BLaER1 treated with 17β-estradiol and CSF1 and Interleukin-3, amounts not matched to agents 10 nM and 100 nM (cell line): Measurements from ENCODE around the gene ABHD14A.

ENCODE experiments used
- H3K27ac ChIP-seq, 11 experiments: shearing (Covaris generic); formaldehyde crosslinking; 2 replicates each; pipeline ENCODE4 v1.8.1; 2022
- H3K27me3 ChIP-seq, 11 experiments: shearing (Covaris generic); formaldehyde crosslinking; 2 replicates each; pipeline ENCODE4 v1.8.1; 2022
- H3K36me3 ChIP-seq, 11 experiments: shearing (Covaris generic); formaldehyde crosslinking; 2 replicates each; pipeline ENCODE4 v1.8.1; 2022
- H3K4me1 ChIP-seq, 10 experiments: shearing (Covaris generic); formaldehyde crosslinking; 2 replicates each; pipeline ENCODE4 v1.8.1; 2022
- H3K4me2 ChIP-seq, 11 experiments: shearing (Covaris generic); formaldehyde crosslinking; 2 replicates each; pipeline ENCODE4 v1.8.1; 2022
- H3K4me3 ChIP-seq, 10 experiments: shearing (Covaris generic); formaldehyde crosslinking; 2 replicates each; pipeline ENCODE4 v1.8.1; 2022
- H3K9ac ChIP-seq, 11 experiments: shearing (Covaris generic); formaldehyde crosslinking; 2 replicates each; pipeline ENCODE4 v1.8.1; 2022
- H3K9me3 ChIP-seq, 11 experiments: shearing (Covaris generic); formaldehyde crosslinking; replicated peaks in 1 of 11; 2 replicates each; pipeline ENCODE4 v1.8.1; 2022
- H4K20me1 ChIP-seq, 11 experiments: shearing (Covaris generic); formaldehyde crosslinking; 2 replicates each; pipeline ENCODE4 v1.8.1; 2022
- Cebpa-rat ChIP-seq, 11 experiments: shearing (Covaris generic); IDR thresholded peaks; 2 replicates each; pipeline ENCODE4 v1.8.1; 2022

The ABHD14A gene

GRCh38 chr3:51932471-51933370 is 42.1 kb upstream of the ABHD14A start:
- Histone ChIP-seq H3K9ac (no peak overlapping the region), H3K4me2 (no peak overlapping the region), H3K4me1 (peaks cover 0 to 11% (median 6%) of the 10 kb centered on the region in 10 experiments; a peak in 7 of 20 replicates), H4K20me1 (peaks cover 0 to 87% (median 41%) of the 10 kb centered on the region in 11 experiments; a peak in 15 of 22 replicates), H3K4me3 (no peak overlapping the region), H3K9me3 (no peaks in the 10 kb centered on the region), H3K27ac (no peak overlapping the region), H3K27me3 (no peaks in the 10 kb centered on the region), H3K36me3 (peaks cover 58 to 81% (median 65%) of the 10 kb centered on the region in 11 experiments)
- no peak for TF ChIP-seq Cebpa-rat (IDR thresholded peaks at IDR 0.05)

GRCh38 chr3:51933471-51934138 is 41.3 kb upstream of the ABHD14A start:
- Histone ChIP-seq H3K4me3 (no peak overlapping the region), H3K4me1 (peaks cover 0 to 17% (median 9%) of the 10 kb centered on the region in 10 experiments; a peak in 14 of 20 replicates), H3K27ac (no peak overlapping the region), H3K36me3 (peaks cover 66 to 90% (median 74%) of the 10 kb centered on the region in 11 experiments), H3K9me3 (no peaks in the 10 kb centered on the region), H3K27me3 (no peaks in the 10 kb centered on the region), H4K20me1 (peaks cover 0 to 96% (median 49%) of the 10 kb centered on the region in 11 experiments; a peak in 16 of 22 replicates), H3K9ac (no peak overlapping the region), H3K4me2 (no peak overlapping the region)
- no peak for TF ChIP-seq Cebpa-rat (IDR thresholded peaks at IDR 0.05)

GRCh38 chr3:51934139-51934850 is 40.6 kb upstream of the ABHD14A start:
- no peak overlapping the region for H3K4me3 ChIP-seq
- no peaks in the 10 kb centered on the region for H3K9me3 ChIP-seq
- peaks cover 71 to 97% (median 81%) of the 10 kb centered on the region in 11 experiments for H3K36me3 ChIP-seq
- peaks cover 4 to 17% (median 10%) of the 10 kb centered on the region in 10 experiments; a peak in 16 of 20 replicates for H3K4me1 ChIP-seq
- H3K9ac ChIP-seq: no peak overlapping the region
- no peaks in the 10 kb centered on the region for H3K27me3 ChIP-seq
- no peak overlapping the region for H3K4me2 ChIP-seq
- TF ChIP-seq Cebpa-rat (IDR thresholded peaks at IDR 0.05): no peak
- no peak overlapping the region for H3K27ac ChIP-seq
- H4K20me1 ChIP-seq: peaks cover 0 to 96% (median 56%) of the 10 kb centered on the region in 11 experiments; a peak in 16 of 22 replicates

GRCh38 chr3:51934991-51935885 is 39.6 kb upstream of the ABHD14A start:
- no peak for TF ChIP-seq Cebpa-rat (IDR thresholded peaks at IDR 0.05)
- H3K4me3 ChIP-seq: no peak overlapping the region
- H3K27me3 ChIP-seq: no peaks in the 10 kb centered on the region
- no peak overlapping the region for H3K27ac ChIP-seq
- peaks cover 14 to 26% (median 18%) of the 10 kb centered on the region in 10 experiments for H3K4me1 ChIP-seq
- H4K20me1 ChIP-seq: peaks cover 0 to 96% (median 59%) of the 10 kb centered on the region in 11 experiments; a peak in 16 of 22 replicates
- peaks cover 71 to 100% (median 85%) of the 10 kb centered on the region in 11 experiments for H3K36me3 ChIP-seq
- no peak overlapping the region for H3K4me2 ChIP-seq
- no peak overlapping the region for H3K9ac ChIP-seq
- no peaks in the 10 kb centered on the region for H3K9me3 ChIP-seq

- H3K27ac ChIP-seq: no peak overlapping the region
- H3K36me3 ChIP-seq: peaks cover 71 to 94% (median 80%) of the 10 kb centered on the region in 11 experiments
- H3K4me1 ChIP-seq: peaks cover 22 to 34% (median 26%) of the 10 kb centered on the region in 10 experiments
- H3K27me3 ChIP-seq: no peaks in the 10 kb centered on the region
- H3K4me2 ChIP-seq: no peak overlapping the region
- TF ChIP-seq Cebpa-rat (IDR thresholded peaks at IDR 0.05): no peak
- H3K9me3 ChIP-seq: no peaks in the 10 kb centered on the region
- H3K9ac ChIP-seq: no peak overlapping the region
- H3K4me3 ChIP-seq: no peak overlapping the region
- peaks cover 0 to 96% (median 66%) of the 10 kb centered on the region in 11 experiments; a peak in 16 of 22 replicates for H4K20me1 ChIP-seq
Measured at GRCh38 chr3:51935886-51936755, 38.7 kb upstream of the ABHD14A start.

- H3K27me3 ChIP-seq: no peaks in the 10 kb centered on the region
- no peak overlapping the region for H3K27ac ChIP-seq
- TF ChIP-seq Cebpa-rat (IDR thresholded peaks at IDR 0.05): no peak
- H3K9ac ChIP-seq: no peak overlapping the region
- no peak overlapping the region for H3K4me2 ChIP-seq
- H3K36me3 ChIP-seq: peaks cover 66 to 85% (median 74%) of the 10 kb centered on the region in 11 experiments
- H3K4me3 ChIP-seq: no peak overlapping the region
- peaks cover 23 to 34% (median 27%) of the 10 kb centered on the region in 10 experiments for H3K4me1 ChIP-seq
- H3K9me3 ChIP-seq: no peaks in the 10 kb centered on the region
- H4K20me1 ChIP-seq: peaks cover 0 to 93% (median 66%) of the 10 kb centered on the region in 11 experiments; a peak in 16 of 22 replicates
Measured at GRCh38 chr3:51937014-51937413, 37.9 kb upstream of the ABHD14A start.

- Histone ChIP-seq H3K4me1 (peaks cover 29 to 41% (median 34%) of the 10 kb centered on the region in 10 experiments), H3K27ac (no peak overlapping the region; a peak in 1 of 22 replicates), H3K4me2 (no peak overlapping the region), H4K20me1 (peaks cover 0 to 87% (median 63%) of the 10 kb centered on the region in 11 experiments; a peak in 16 of 22 replicates), H3K27me3 (no peaks in the 10 kb centered on the region), H3K9ac (peak overlapping the region in 1 of 11 experiments; percentile 31; a peak in 1 of 22 replicates), H3K36me3 (peaks cover 61 to 77% (median 68%) of the 10 kb centered on the region in 11 experiments), H3K9me3 (no peaks in the 10 kb centered on the region), H3K4me3 (no peak overlapping the region)
- TF ChIP-seq Cebpa-rat (IDR thresholded peaks at IDR 0.05): no peak
Measured at GRCh38 chr3:51937611-51938450, 37.0 kb upstream of the ABHD14A start.
